GM23338 (cell line): Measurements from ENCODE around the gene C1QTNF8. TPM values are rescaled to one million over a fixed set of nuclear protein-coding genes. Genes with fewer than 3 reads are reported as not detected.

Experiments used
- ATAC-seq: fragments of 200-7000 bp; cut with Tn5 transposase; 3 replicates; pipeline ENCODE4 v1.9.1; 2020
- DNase-seq: peaks from one replicate; pipeline ENCODE4 v3.0.0-alpha.2; 2015; ENCODE audit warnings: low spot score
- H2AFZ ChIP-seq: fragments of 200-600 bp; sonication (generic); 2 replicates; pipeline ENCODE4 v1.8.0; 2016; ENCODE audit warnings: antibody characterized with exemption, mild to moderate bottlenecking, moderate library complexity
- H3F3A ChIP-seq: fragments of 200-600 bp; sonication (generic); replicated peaks from 2 replicates; pipeline ENCODE4 v1.8.0; 2017; ENCODE audit warnings: antibody characterized with exemption, mixed run types, low read depth
- H3K27ac ChIP-seq: fragments of 200-600 bp; sonication (generic); 2 replicates; pipeline ENCODE4 v1.6.1; 2016; ENCODE audit warnings: low read depth
- H3K27me3 ChIP-seq: fragments of 200-600 bp; sonication (generic); 2 replicates; pipeline ENCODE4 v1.8.0; 2016; ENCODE audit warnings: mild to moderate bottlenecking, mixed run types, moderate library complexity; ENCODE audit not compliant: insufficient read depth
- H3K36me3 ChIP-seq: fragments of 200-600 bp; sonication (generic); 2 replicates; pipeline ENCODE4 v1.8.0; 2016; ENCODE audit warnings: mild to moderate bottlenecking; ENCODE audit not compliant: insufficient read depth
- H3K4me1 ChIP-seq: fragments of 200-600 bp; sonication (generic); 2 replicates; pipeline ENCODE4 v1.8.0; 2016; ENCODE audit warnings: mild to moderate bottlenecking, moderate library complexity; ENCODE audit not compliant: insufficient read depth
- H3K4me2 ChIP-seq: fragments of 200-600 bp; sonication (generic); 2 replicates; pipeline ENCODE4 v1.7.1; 2017; ENCODE audit warnings: mixed run types
- H3K4me3 ChIP-seq: fragments of 200-600 bp; sonication (generic); 2 replicates; pipeline ENCODE4 v1.6.1; 2016; ENCODE audit warnings: mixed run types
- H3K79me2 ChIP-seq: fragments of 200-600 bp; sonication (generic); replicated peaks from 2 replicates; pipeline ENCODE4 v1.8.0; 2017; ENCODE audit warnings: mild to moderate bottlenecking; ENCODE audit not compliant: insufficient read depth
- H3K9me2 ChIP-seq: fragments of 200-600 bp; sonication (generic); 2 replicates; pipeline ENCODE4 v1.8.0; 2017; ENCODE audit not compliant: insufficient read depth
- H4K20me1 ChIP-seq: fragments of 200-600 bp; sonication (generic); replicated peaks from 2 replicates; pipeline ENCODE4 v1.8.0; 2017; ENCODE audit warnings: mild to moderate bottlenecking; ENCODE audit not compliant: insufficient read depth
- H3K27ac Mint-ChIP-seq: 2 replicates; pipeline ENCODE4 v1.8.0; 2020; ENCODE audit warnings: inconsistent platforms, mild to moderate bottlenecking, moderate library complexity, mixed read lengths
- H3K27me3 Mint-ChIP-seq: 3 replicates; pipeline ENCODE4 v1.8.0; 2022; ENCODE audit warnings: low read depth, mild to moderate bottlenecking, moderate library complexity, mixed read lengths, inconsistent platforms; ENCODE audit not compliant: insufficient read depth, poor library complexity
- H3K36me3 Mint-ChIP-seq: 3 replicates; pipeline ENCODE4 v1.8.0; 2021; ENCODE audit warnings: low read depth, mild to moderate bottlenecking, inconsistent platforms, moderate library complexity, mixed read lengths
- H3K4me1 Mint-ChIP-seq: 3 replicates; pipeline ENCODE4 v1.8.0; 2020; ENCODE audit warnings: mild to moderate bottlenecking, inconsistent platforms, mixed read lengths
- H3K4me3 Mint-ChIP-seq: 3 replicates; pipeline ENCODE4 v1.8.0; 2021; ENCODE audit warnings: moderate library complexity, mild to moderate bottlenecking, inconsistent platforms, mixed read lengths
- H3K9me3 Mint-ChIP-seq: 3 replicates; pipeline ENCODE4 v1.8.0; 2020; ENCODE audit warnings: moderate library complexity, mild to moderate bottlenecking, inconsistent platforms, mixed read lengths
- CREB1 ChIP-seq: fragments of 250-450 bp; sonication (Bioruptor Pico); IDR thresholded peaks from 2 replicates; pipeline ENCODE4 v1.5.0; 2020; ENCODE audit warnings: low read depth, mild to moderate bottlenecking, moderate library complexity
- EZH2 ChIP-seq: fragments of 200-600 bp; sonication (generic); IDR thresholded peaks from one replicate; pipeline ENCODE4 v1.8.0; 2017; ENCODE audit warnings: antibody characterized with exemption, mild to moderate bottlenecking, low read depth; ENCODE audit not compliant: unreplicated experiment
- EZH2phosphoT487 ChIP-seq: fragments of 200-600 bp; sonication (generic); IDR thresholded peaks from one replicate; pipeline ENCODE4 v1.8.1; 2018; ENCODE audit warnings: antibody characterized with exemption; ENCODE audit not compliant: unreplicated experiment
- JUNB ChIP-seq: IDR thresholded peaks from one replicate; pipeline ENCODE4 v1.6.1; 2016; ENCODE audit warnings: antibody characterized with exemption; ENCODE audit not compliant: unreplicated experiment
- NANOG ChIP-seq: IDR thresholded peaks from 2 replicates; pipeline ENCODE4 v1.6.1; 2016; ENCODE audit warnings: antibody characterized with exemption, borderline replicate concordance
- POLR2AphosphoS5 ChIP-seq: IDR thresholded peaks from 2 replicates; pipeline ENCODE4 v1.6.1; 2016; ENCODE audit warnings: antibody characterized with exemption, low read depth
- REST ChIP-seq: IDR thresholded peaks from one replicate; pipeline ENCODE4 v1.6.1; 2018; ENCODE audit warnings: antibody characterized with exemption; ENCODE audit not compliant: unreplicated experiment
- STAT1 ChIP-seq: IDR thresholded peaks from one replicate; pipeline ENCODE4 v1.6.1; 2016; ENCODE audit warnings: antibody characterized with exemption; ENCODE audit not compliant: unreplicated experiment
- ZNF114 ChIP-seq: fragments of 250-450 bp; sonication (Bioruptor Pico); IDR thresholded peaks from 2 replicates; pipeline ENCODE4 v1.5.0; 2020; ENCODE audit warnings: mild to moderate bottlenecking, moderate library complexity
- ZNF331 ChIP-seq: fragments of 250-450 bp; sonication (Bioruptor Pico); IDR thresholded peaks from 2 replicates; pipeline ENCODE4 v1.5.0; 2020; ENCODE audit warnings: low read depth, mild to moderate bottlenecking, moderate library complexity
- ZNF462 ChIP-seq: fragments of 250-450 bp; sonication (Bioruptor Pico); IDR thresholded peaks from 2 replicates; pipeline ENCODE4 v1.5.0; 2020; ENCODE audit warnings: mild to moderate bottlenecking, moderate library complexity
- polyA plus RNA-seq: library from polyadenylated mRNA; unstranded; fragments of >200 nt; fragmentation: Nextera tagmentation; extraction: Ambion mirVana; gene quantifications from 2 replicates; pipeline ENCODE4 v1.2.1, GENCODE V29; 2016
- total RNA-seq: library from RNA; depleted of rRNA; stranded (reverse); fragments of >200 nt; shearing (Covaris generic); gene quantifications from 2 replicates; pipeline ENCODE4 v1.2.3, GENCODE V29; 2014
- TF ChIP-seq, protein P1 (sequence below), 2 experiments: fragments of 200-600 bp in 1 of 2; sonication (generic) in 1 of 2; conservative IDR thresholded peaks; 2 replicates each; pipeline versions ENCODE4 v1.5.1 to v1.6.1; 2016 to 2017; ENCODE audit warnings: antibody characterized with exemption in 2 of 2, low read depth in 2 of 2, mild to moderate bottlenecking in 2 of 2, moderate library complexity in 1 of 2
- TF ChIP-seq, protein P2 (sequence below): IDR thresholded peaks from 2 replicates; pipeline ENCODE4 v1.6.1; 2016; ENCODE audit warnings: antibody characterized with exemption

C1QTNF8 gene
- total and polyA plus RNA-seq, 2 experiments from 2014 or later: not detected

DNA sequence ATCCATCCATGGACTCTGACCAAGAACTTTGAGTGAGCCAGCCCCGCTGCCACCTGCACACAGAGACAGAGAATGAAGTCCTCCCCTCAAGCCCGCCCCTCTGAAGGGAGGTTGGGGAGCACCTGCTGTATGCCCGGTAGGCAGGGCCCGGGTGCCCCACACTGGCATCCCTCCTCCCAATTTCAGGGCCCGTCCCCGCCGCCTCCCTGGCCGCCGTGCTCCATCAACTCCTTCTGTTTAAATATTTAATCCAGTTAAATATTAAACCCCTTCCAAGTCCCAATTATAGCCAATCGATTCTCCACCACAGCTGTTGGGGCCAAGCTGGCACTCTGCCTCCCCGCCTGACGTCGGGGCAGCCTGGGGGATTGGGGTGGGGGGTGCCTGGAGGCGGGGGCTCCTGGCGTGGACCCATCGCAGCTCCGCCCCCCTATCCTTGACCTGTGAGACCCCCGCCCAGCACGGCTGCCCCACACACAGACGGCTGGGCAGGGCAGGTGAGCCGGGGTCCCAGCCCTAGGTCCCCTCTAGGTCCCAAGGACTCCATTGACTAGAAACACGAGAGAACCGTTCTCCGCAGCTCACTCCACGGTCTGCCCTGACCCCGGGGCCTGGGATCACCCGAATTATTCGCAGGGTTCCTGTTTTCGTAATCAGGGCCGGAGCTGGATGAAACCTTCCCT, 38.9 kb upstream of the C1QTNF8 start:
- ATAC-seq: no peak
- TF ChIP-seq, protein P1, sequence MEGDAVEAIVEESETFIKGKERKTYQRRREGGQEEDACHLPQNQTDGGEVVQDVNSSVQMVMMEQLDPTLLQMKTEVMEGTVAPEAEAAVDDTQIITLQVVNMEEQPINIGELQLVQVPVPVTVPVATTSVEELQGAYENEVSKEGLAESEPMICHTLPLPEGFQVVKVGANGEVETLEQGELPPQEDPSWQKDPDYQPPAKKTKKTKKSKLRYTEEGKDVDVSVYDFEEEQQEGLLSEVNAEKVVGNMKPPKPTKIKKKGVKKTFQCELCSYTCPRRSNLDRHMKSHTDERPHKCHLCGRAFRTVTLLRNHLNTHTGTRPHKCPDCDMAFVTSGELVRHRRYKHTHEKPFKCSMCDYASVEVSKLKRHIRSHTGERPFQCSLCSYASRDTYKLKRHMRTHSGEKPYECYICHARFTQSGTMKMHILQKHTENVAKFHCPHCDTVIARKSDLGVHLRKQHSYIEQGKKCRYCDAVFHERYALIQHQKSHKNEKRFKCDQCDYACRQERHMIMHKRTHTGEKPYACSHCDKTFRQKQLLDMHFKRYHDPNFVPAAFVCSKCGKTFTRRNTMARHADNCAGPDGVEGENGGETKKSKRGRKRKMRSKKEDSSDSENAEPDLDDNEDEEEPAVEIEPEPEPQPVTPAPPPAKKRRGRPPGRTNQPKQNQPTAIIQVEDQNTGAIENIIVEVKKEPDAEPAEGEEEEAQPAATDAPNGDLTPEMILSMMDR (conservative IDR thresholded peaks at IDR 0.05; ENCODE audit: low read depth in 2 of 2): no peak
- TF ChIP-seq ZNF114 (no peak), JUNB (no peak), STAT1 (no peak), EZH2phosphoT487 (no peak), NANOG (no peak), POLR2AphosphoS5 (no peak), ZNF462 (CRISPR knock-in tag) (no peak), EZH2 (no peak), ZNF331 (CRISPR knock-in tag) (no peak), CREB1 (CRISPR knock-in tag) (no peak), REST (no peak)
- TF ChIP-seq, protein P2, sequence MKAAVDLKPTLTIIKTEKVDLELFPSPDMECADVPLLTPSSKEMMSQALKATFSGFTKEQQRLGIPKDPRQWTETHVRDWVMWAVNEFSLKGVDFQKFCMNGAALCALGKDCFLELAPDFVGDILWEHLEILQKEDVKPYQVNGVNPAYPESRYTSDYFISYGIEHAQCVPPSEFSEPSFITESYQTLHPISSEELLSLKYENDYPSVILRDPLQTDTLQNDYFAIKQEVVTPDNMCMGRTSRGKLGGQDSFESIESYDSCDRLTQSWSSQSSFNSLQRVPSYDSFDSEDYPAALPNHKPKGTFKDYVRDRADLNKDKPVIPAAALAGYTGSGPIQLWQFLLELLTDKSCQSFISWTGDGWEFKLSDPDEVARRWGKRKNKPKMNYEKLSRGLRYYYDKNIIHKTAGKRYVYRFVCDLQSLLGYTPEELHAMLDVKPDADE: no peak
- no peak overlapping the region for H3K27ac ChIP-seq
- H3K4me2 ChIP-seq: no peak overlapping the region
- Mint-ChIP-seq H3K4me3 (no peak overlapping the region), H3K27me3 (peaks cover 4% of the 10 kb centered on the region), H3K36me3 (no peaks in the 10 kb centered on the region), H3K4me1 (peaks cover 2% of the 10 kb centered on the region; the same call in 1 of the 3 replicates), H3K27ac (no peak overlapping the region), H3K9me3 (no peaks in the 10 kb centered on the region)
- no peaks in the 10 kb centered on the region for H3K9me2 ChIP-seq
- no peaks in the 10 kb centered on the region for H3K79me2 ChIP-seq
- no peaks in the 10 kb centered on the region for H3K27me3 ChIP-seq
- no peak for DNase-seq
- no peaks in the 10 kb centered on the region for H3K36me3 ChIP-seq
- H2AFZ ChIP-seq: no peak overlapping the region
- H3K4me3 ChIP-seq: no peak overlapping the region
- H3F3A ChIP-seq: no peaks in the 10 kb centered on the region
- H3K4me1 ChIP-seq: no peaks in the 10 kb centered on the region
- H4K20me1 ChIP-seq: no peaks in the 10 kb centered on the region
